GM18498 (cell line): ENCODE data around the gene SCN3B.
A peak's percentile ranks its signal among the peaks of the same experiment; 100 is the strongest.

ENCODE experiments used
- ATAC-seq: cut with Tn5 transposase; IDR thresholded peaks from one replicate; pipeline ENCODE4 v1.9.1; 2021; ENCODE audit warnings: mild to moderate bottlenecking, moderate library complexity; ENCODE audit not compliant: unreplicated experiment

SCN3B gene

GRCh38 chr11:123654566-123655081 is at the start of gene SCN3B:
SCN3B (minus strand) TSS chr11:123654624; CDS start chr11:123653801, 823 bp downstream.
- peak; percentile 57 for ATAC-seq

GRCh38 chr11:123702696-123703095 is 48.3 kb upstream of the SCN3B start:
- ATAC-seq, result no peak

- no peak for ATAC-seq
Measured at GRCh38 chr11:123702139-123702538, 47.7 kb upstream of the SCN3B start.

GRCh38 chr11:123700772-123701171 is 46.3 kb upstream of the SCN3B start:
- ATAC-seq, result no peak

- no peak for ATAC-seq
Measured at GRCh38 chr11:123698546-123699127, 44.2 kb upstream of the SCN3B start.

GRCh38 chr11:123696183-123696582 is 41.8 kb upstream of the SCN3B start:
- no peak for ATAC-seq

GRCh38 chr11:123695231-123695630 is 40.8 kb upstream of the SCN3B start:
- no peak for ATAC-seq

GRCh38 chr11:123694551-123694950 is 40.1 kb upstream of the SCN3B start:
- ATAC-seq, result no peak

- no peak for ATAC-seq
Measured at GRCh38 chr11:123692961-123693360, 38.5 kb upstream of the SCN3B start.

- no peak for ATAC-seq
Measured at GRCh38 chr11:123690485-123690884, 36.1 kb upstream of the SCN3B start.

GRCh38 chr11:123684601-123685000 is 30.2 kb upstream of the SCN3B start:
- ATAC-seq, result no peak

- ATAC-seq, result no peak
Measured at GRCh38 chr11:123683428-123684170, 29.2 kb upstream of the SCN3B start.

- ATAC-seq, result no peak
Measured at GRCh38 chr11:123682696-123683410, 28.4 kb upstream of the SCN3B start.

GRCh38 chr11:123681030-123681429 is 26.6 kb upstream of the SCN3B start:
- ATAC-seq, result no peak

GRCh38 chr11:123678246-123678645 is 23.8 kb upstream of the SCN3B start:
- ATAC-seq, result no peak

GRCh38 chr11:123677510-123677909 is 23.1 kb upstream of the SCN3B start:
- no peak for ATAC-seq

- no peak for ATAC-seq
Measured at GRCh38 chr11:123674297-123674696, 19.9 kb upstream of the SCN3B start.

- no peak for ATAC-seq
Measured at GRCh38 chr11:123672568-123672967, 18.1 kb upstream of the SCN3B start.

- ATAC-seq, result no peak
Measured at GRCh38 chr11:123671534-123671933, 17.1 kb upstream of the SCN3B start.

GRCh38 chr11:123670081-123670480 is 15.7 kb upstream of the SCN3B start:
- no peak for ATAC-seq

- ATAC-seq, result no peak
Measured at GRCh38 chr11:123665306-123665705, 10.9 kb upstream of the SCN3B start.

- ATAC-seq, result peak; percentile 72
Measured at GRCh38 chr11:123659965-123660364, 5.5 kb upstream of the SCN3B start.
